ENCODE measurements around the gene CERS1.
"Not testable (repeated sequence)": the region's sequence is repeated elsewhere in the genome, so short reads cannot be mapped to it uniquely, and the experiment has no call there.

CERS1 gene

DNA sequence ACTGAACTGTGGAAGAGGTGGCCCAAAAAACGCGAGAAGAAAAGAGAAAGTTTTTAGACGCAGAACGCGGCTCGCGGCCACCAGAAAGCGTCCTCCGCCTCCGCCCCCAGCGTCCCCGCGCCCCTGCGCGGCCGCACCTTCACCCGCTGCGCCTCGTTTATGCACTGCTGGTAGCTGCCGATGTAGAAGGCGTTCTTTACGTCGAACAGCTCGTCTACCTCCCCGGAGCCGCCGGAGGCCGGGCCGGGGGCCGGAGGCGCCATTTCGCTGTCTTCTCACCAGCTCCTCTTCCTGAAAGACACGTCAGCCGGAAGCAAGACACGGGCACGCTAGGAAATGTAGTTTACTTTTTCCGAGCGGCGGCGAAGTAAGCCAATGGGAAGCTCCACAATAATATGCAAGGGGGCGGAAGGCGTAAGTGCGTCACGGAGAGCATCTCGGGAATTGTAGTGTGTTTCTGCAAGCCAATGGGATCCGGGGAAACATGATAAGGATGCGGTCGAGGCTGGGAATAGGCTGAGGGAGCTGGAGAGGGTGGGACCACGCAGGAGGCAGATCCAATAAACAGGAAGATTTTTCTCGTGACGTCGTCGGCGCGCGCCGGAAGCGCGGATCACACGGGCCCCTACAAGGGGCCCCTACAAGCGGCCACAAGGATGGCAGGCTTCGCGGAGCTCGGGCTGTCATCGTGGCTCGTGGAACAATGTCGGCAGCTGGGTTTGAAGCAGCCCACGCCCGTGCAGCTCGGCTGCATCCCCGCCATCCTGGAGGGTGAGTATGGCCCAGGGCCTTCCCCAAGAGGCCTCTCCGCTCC is 23.3 kb upstream of the CERS1 start, which contains the start of the genes COPE and DDX49:
TSS of gene COPE (minus strand) at position 302 of the 814 bp plus-strand sequence. CDS start at position 263, 39 bp downstream.
TSS of gene DDX49 (plus strand) at position 630 of the 814 bp plus-strand sequence. CDS start at position 657, 27 bp downstream.
- peak; percentile 95 for DNase-seq

- DNase-seq, result not testable (repeated sequence)
Observed at GRCh38 chr19:18917593-18917992, 21.6 kb upstream of the CERS1 start.

DNA sequence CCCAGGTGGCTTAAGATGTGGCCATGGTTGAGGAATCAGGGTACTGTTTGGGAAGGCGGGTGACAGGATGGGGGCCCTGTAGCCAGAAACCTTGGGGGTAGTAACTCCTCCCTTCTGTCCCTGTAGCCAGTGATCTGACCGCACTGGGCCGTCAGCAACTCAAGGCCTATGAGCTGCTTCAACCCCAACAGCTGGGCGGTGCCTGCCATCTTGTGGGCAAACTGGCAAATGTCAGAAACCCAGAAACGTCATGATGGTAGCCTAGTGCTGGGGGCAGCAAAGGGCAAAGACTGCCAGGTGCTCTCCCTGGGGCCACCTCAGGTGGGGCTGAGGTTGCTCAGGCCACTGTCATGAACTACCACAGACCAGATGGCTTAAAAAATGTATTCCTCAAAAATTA is 19.7 kb upstream of the CERS1 start:
- no peak for DNase-seq

- DNase-seq, result no peak
Observed at GRCh38 chr19:18913466-18913865, 17.5 kb upstream of the CERS1 start.

GRCh38 chr19:18912933-18913332 is 17.0 kb upstream of the CERS1 start:
- no peak for DNase-seq

- DNase-seq, result no peak
Observed at GRCh38 chr19:18910801-18911436, 15.0 kb upstream of the CERS1 start.

GRCh38 chr19:18910010-18910409 is 14.1 kb upstream of the CERS1 start:
- no peak for DNase-seq

DNA sequence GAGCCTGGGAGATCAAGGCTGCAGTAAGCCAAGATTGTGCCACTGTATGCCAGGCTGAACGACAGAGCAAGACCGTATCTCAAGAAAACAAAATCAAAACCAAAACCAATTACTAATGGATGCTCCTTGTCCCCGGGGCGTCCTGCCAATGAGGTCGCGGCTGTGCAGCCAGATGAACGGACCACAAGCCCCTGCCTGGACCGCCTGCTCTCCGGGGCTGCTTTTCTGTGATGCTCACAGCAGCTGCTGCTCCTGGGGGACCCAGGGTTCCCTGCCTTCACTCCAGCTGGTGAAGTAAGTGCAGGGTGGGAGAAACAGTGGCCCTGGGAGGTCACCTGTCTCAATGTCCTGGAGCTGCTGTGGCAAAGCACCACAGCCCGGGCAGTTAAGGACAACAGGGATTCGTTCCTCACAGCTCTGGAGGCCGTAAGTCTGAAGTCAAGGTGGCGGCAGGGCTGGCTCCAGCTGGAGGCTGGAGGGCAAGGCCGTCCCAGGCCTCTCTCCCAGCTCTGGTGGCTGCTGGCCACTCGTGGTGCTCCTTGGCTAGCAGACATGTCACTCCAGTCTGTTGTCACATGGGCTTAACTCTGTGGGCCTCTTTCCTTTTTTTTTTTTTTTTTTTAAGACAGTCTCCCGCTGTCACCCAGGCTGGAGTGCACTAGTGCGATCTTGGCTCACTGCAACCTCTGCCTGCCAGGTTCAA is 13.1 kb upstream of the CERS1 start:
- no peak for DNase-seq

DNA sequence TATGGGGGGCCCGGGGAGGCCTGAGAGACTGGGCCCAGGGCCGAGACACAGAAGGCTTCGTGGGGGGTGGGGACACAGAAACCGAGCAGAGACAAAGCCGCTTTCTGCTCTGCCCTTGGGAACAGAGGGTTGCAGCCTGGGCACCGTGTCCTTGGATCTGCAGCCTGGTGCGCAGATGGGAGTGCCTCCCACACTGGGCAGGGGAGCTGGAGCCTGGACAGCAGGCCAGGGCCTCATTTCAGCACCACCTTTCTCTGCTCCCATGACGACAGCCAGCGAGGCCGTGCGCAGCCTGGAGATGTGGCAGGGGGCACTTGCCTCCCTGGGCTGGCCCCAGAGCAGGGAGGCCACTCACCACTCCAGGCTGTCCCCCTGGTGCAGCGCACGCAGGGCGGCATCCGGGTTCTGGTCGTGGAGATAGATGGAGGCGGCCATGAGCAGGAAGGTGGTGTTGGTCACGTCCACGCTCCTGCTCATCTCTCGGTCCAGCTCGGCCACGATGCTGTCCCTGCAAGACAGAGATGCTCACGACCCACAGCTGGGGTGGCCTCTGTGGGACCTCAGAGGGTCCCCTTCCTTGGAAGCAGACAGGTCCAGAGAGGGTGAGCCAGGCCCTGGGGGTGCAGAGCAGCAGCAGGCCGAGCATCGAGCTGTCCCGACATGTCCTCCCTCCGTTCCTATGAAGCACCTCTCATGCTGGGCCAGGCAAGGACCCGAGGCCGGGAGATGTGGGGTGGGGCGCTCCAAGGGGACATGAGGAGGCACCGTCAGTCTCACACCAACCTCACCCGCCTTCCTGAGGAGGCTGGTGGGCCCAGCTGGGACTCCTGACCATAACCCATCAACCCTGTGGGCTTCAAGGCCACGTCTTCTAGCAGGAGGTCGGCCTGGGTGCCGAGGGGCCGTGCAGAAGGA is 10.9 kb upstream of the CERS1 start:
- DNase-seq, result no peak

- DNase-seq, result no peak
Observed at GRCh38 chr19:18905513-18906236, 9.7 kb upstream of the CERS1 start.

- DNase-seq, result no peak
Observed at GRCh38 chr19:18905058-18905456, 9.1 kb upstream of the CERS1 start.

DNA sequence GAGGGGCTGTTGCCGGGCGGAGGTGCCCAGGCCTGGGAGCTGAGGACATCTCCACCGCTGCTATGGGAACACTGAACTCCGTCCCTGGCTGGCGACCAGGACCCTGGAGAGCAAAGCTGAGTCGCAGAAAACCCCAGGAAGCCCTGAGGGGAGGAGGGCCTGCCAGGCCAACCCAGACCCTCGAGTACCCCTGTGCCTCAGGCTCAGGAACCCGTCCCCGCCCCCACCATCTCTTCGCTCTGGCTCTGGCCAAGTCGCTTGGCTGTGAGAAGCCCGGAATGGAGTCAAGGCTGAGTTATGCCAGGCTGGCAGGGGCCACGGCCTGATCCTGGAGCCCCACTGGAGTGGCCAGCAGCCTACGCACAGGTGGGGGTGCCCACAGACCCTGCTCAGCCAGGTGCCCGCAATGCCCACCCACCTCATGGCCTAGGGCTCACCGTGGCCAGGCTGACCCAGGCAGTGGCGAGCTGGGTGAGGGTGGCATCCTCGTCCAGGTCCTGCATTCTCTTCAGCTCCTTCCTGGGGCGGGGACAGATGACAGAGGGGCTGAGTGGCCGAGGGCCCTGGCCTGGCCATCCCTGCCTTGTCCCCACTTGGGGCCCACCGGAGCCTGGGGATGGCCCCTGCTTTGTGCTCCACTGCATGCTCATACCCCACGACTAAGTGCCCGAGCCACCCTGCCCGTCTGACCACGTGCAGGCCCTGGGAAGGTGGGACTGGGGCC is 8.5 kb upstream of the CERS1 start:
- no peak for DNase-seq

GRCh38 chr19:18903156-18904037 is 7.4 kb upstream of the CERS1 start:
- DNase-seq, result no peak

DNA sequence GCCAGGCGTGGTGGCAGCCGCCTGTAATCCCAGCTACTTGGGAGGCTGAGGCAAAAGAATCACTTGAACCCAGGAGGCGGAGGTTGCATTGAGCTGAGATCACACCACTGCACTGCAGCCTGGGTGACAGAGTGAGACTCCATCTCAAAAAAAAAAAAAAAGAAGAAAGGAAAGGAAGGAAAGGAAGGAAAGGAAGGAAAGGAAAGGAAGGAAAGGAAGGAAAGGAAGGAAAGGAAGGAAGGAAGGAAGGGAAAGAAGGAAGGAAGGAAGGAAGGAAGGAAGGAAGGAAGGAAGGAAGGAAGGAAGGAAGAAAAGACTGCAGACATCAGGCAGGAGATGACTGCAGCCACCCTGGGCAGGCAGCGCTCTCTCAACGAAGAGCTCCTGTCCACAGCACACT is 6.6 kb upstream of the CERS1 start:
- DNase-seq, result not testable (repeated sequence)

GRCh38 chr19:18901491-18901890 is 5.5 kb upstream of the CERS1 start:
- no peak for DNase-seq

DNA sequence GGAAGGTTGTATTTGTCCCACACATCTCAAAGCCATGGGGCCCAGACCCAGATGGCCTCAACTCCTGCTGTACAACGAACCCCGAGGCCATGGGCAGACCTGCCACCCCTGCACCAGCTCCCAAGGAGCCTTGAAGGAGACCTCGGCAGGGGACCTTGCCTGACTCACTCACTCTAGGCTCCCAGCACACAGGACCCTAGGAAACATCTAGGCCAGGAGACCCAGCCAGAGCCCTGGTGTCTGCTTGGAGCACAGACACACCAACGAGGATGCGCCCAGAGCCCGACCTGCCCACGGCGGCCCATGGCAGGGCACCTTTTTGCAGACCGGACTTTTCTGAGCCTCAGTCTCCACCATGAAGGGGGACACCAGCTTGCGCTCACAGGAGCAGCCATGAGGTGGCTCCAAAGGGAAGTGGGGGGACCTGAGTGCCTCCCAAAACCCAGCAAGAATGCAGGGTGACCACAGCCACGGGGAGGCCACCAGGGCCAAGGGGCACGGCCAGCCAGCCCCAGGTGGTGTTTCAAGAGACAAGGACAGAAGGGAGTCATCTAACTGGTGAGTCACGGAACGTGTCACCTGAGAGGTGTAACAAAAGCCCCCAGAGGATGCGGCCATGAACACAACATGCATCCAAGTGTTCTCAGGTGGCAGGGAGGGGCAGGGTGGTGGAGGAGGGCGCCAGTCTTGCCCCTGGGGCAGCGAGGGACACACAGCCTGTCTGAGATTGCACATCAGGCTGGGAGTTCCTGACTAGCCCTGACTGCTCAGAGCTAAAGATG is 4.9 kb upstream of the CERS1 start:
- no peak for DNase-seq

DNA sequence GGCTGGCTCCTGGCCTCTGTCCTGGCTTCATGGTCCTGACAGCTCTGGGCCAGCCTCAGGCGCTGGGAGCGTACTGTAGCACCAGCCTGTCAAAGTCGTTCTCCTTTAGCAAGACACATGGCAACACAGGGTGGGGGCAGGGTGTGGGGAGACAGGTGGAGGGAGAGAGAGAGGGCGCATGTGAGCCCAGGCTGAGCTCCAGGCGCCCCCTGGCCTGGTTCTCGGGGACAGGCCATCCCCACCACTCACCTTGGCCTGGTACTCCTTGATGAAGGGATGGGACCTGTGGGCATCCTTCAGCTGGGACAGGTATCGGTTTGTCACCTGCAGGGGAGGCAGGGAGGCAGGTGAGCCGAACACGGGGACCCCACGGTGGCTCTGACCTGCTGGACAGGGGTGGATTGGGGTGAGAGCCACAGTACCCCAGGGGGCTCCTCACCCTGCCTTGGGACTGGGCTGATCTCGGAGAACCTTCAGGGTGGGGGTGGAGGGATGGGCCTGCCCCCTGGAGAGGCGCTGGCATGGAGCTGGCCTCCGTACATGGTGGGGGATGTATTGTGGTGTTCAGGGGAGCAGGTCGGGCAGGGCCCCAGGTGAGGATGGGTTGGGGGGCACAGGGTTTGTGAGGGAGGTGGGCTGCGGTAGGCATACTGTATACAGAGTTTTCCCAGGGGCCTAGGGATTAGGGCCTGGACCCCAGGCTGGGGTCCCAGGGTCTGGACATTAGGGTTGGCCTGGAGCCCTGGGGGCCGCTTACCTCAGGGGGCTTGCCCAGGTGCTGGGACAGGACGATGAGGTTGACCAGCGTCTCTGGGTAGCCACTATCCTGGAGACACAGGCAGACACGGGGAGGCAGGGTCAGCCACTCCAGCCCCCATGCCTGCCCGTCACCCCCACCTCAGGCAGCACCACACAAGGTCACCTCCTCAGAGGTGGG is 3.9 kb upstream of the CERS1 start:
- DNase-seq, result no peak

All from T1000 (cell line).